Neural cell (in vitro differentiated cells): ENCODE results near the gene CDC5L. TPM values are rescaled to one million over a fixed set of nuclear protein-coding genes. Genes with fewer than 3 reads are reported as not detected.

Experiments
- H2AFZ ChIP-seq: fragments of 200-600, 300-800 bp; sonication (generic), shearing (Covaris generic); 2 replicates; pipeline ENCODE4 v1.6.0; 2014; ENCODE audit warnings: low read depth, mild to moderate bottlenecking, antibody characterized with exemption, low read length, moderate library complexity
- H3F3A ChIP-seq: fragments of 200-600 bp; shearing (Covaris generic); 2 replicates; pipeline ENCODE4 v1.6.1; 2016; ENCODE audit warnings: mild to moderate bottlenecking, moderate library complexity, mixed read lengths, antibody characterized with exemption, low read length; ENCODE audit not compliant: insufficient read depth, poor library complexity, severe bottlenecking
- H3K27ac ChIP-seq: fragments of 200-600, 300-800 bp; sonication (generic), shearing (Covaris generic); 2 replicates; pipeline ENCODE4 v1.5.1; 2014; ENCODE audit warnings: mild to moderate bottlenecking, low read length, moderate library complexity
- H3K27me3 ChIP-seq: fragments of 300-800, 200-600 bp; sonication (generic), shearing (Covaris generic); 2 replicates; pipeline ENCODE4 v1.6.0; 2014; ENCODE audit warnings: mild to moderate bottlenecking, low read depth, low read length, moderate library complexity; ENCODE audit not compliant: insufficient read depth
- H3K36me3 ChIP-seq: fragments of 300-800, 200-600 bp; sonication (generic), shearing (Covaris generic); 2 replicates; pipeline ENCODE4 v1.5.1; 2014; ENCODE audit warnings: mild to moderate bottlenecking, antibody characterized with exemption, low read length, moderate library complexity; ENCODE audit not compliant: insufficient read depth
- H3K4me2 ChIP-seq: fragments of 300-800, 200-600 bp; sonication (generic), shearing (Covaris generic); 2 replicates; pipeline ENCODE4 v1.6.0; 2014; ENCODE audit warnings: mild to moderate bottlenecking, low read length
- H3K4me3 ChIP-seq: fragments of 300-800, 200-600 bp; sonication (generic), shearing (Covaris generic); 2 replicates; pipeline ENCODE4 v1.5.1; 2014; ENCODE audit warnings: mild to moderate bottlenecking, low read length, moderate library complexity
- H3K79me2 ChIP-seq: fragments of 200-600 bp; shearing (Covaris generic); replicated peaks from 2 replicates; pipeline ENCODE4 v1.6.0; 2014; ENCODE audit warnings: mild to moderate bottlenecking, low read length, moderate library complexity; ENCODE audit not compliant: insufficient read depth
- H3K9ac ChIP-seq: fragments of 300-800, 200-600 bp; sonication (generic), shearing (Covaris generic); 2 replicates; pipeline ENCODE4 v1.6.1; 2016; ENCODE audit warnings: mild to moderate bottlenecking, low read length, mixed read lengths
- H3K9me2 ChIP-seq: fragments of 200-600 bp; shearing (Covaris generic); 2 replicates; pipeline ENCODE4 v1.6.1; 2016; ENCODE audit warnings: mild to moderate bottlenecking, low read length, mixed read lengths; ENCODE audit not compliant: insufficient read depth
- H3K9me3 ChIP-seq: fragments of 200-600, 300-800 bp; sonication (generic), shearing (Covaris generic); 2 replicates; pipeline ENCODE4 v1.6.1; 2016; ENCODE audit warnings: mild to moderate bottlenecking, mixed run types, low read length, moderate library complexity, mixed read lengths
- H4K20me1 ChIP-seq: fragments of 200-600 bp; shearing (Covaris generic); 2 replicates; pipeline ENCODE4 v1.6.1; 2016; ENCODE audit warnings: mild to moderate bottlenecking, mixed run types; ENCODE audit not compliant: insufficient read depth
- CTCF ChIP-seq: fragments of 450-650 bp; IDR thresholded peaks from 2 replicates; pipeline ENCODE4 v1.5.1; 2014; ENCODE audit warnings: antibody characterized with exemption, mild to moderate bottlenecking, moderate library complexity; ENCODE audit not compliant: poor library complexity, severe bottlenecking
- EP300 ChIP-seq: fragments of 450-650 bp; conservative IDR thresholded peaks from 2 replicates; pipeline ENCODE4 v1.6.1; 2014; ENCODE audit warnings: antibody characterized with exemption, mild to moderate bottlenecking, moderate library complexity; ENCODE audit not compliant: poor library complexity, severe bottlenecking
- EZH2 ChIP-seq: fragments of 200-600, 300-800 bp; shearing (Covaris generic), sonication (generic); IDR thresholded peaks from 2 replicates; pipeline ENCODE4 v1.6.1; 2014; ENCODE audit warnings: antibody characterized with exemption, low read length, borderline replicate concordance, mild to moderate bottlenecking; ENCODE audit not compliant: insufficient read depth, poor library complexity, severe bottlenecking
- MXI1 ChIP-seq: fragments of 450-650 bp; conservative IDR thresholded peaks from 2 replicates; pipeline ENCODE4 v1.6.1; 2014; ENCODE audit warnings: antibody characterized with exemption, mild to moderate bottlenecking; ENCODE audit not compliant: poor library complexity, severe bottlenecking
- POLR2AphosphoS5 ChIP-seq: IDR thresholded peaks from 2 replicates; pipeline ENCODE4 v1.6.1; 2012
- RAD21 ChIP-seq: fragments of 450-650 bp; conservative IDR thresholded peaks from 2 replicates; pipeline ENCODE4 v1.6.1; 2014; ENCODE audit warnings: antibody characterized with exemption, mild to moderate bottlenecking, moderate library complexity
- REST ChIP-seq: IDR thresholded peaks from 2 replicates; pipeline ENCODE4 v1.6.1; 2012; ENCODE audit warnings: borderline replicate concordance
- SMC3 ChIP-seq: fragments of 450-650 bp; conservative IDR thresholded peaks from 2 replicates; pipeline ENCODE4 v1.6.1; 2014; ENCODE audit warnings: antibody characterized with exemption, mild to moderate bottlenecking, moderate library complexity; ENCODE audit not compliant: poor library complexity
- TAF1 ChIP-seq: IDR thresholded peaks from 2 replicates; pipeline ENCODE4 v1.6.1; 2012; ENCODE audit warnings: low read depth
- polyA minus RNA-seq: library from RNA; depleted of rRNA, polyadenylated mRNA; stranded (reverse); fragments of >200 nt; gene quantifications from 2 replicates; pipeline ENCODE4 v1.2.3, GENCODE V29; 2014
- polyA plus RNA-seq: library from polyadenylated mRNA; depleted of rRNA; stranded (reverse); fragments of >200 nt; gene quantifications from 2 replicates; pipeline ENCODE4 v1.2.3, GENCODE V29; 2014

The CDC5L gene
- 27.3 and 28.9 TPM in 2 replicates for polyA plus RNA-seq
- 62.3 and 64.6 TPM in 2 replicates for polyA minus RNA-seq

GRCh38 chr6:44387346-44388134 is at the start of gene CDC5L:
CDC5L (plus strand) TSS chr6:44387706; CDS start chr6:44387824, 118 bp downstream.
- peaks cover 26% of the 10 kb centered on the region for H3K79me2 ChIP-seq
- no peaks in the 10 kb centered on the region for H3K27me3 ChIP-seq

More at GRCh38 chr6:44387346-44388134, at the start of gene CDC5L:
- Histone ChIP-seq H3K9me2 (peaks cover 3% of the 10 kb centered on the region), H3K4me2 (peak within 1 kb of the TSS; percentile 96), H3K4me3 (peak within 1 kb of the TSS; percentile 84), H3K9ac (peak within 1 kb of the TSS; percentile 76), H3K9me3 (no peaks in the 10 kb centered on the region), H2AFZ (peak within 1 kb of the TSS; percentile 81), H3F3A (no peaks in the 10 kb centered on the region), H3K36me3 (no peaks in the 10 kb centered on the region), H3K27ac (peak within 1 kb of the TSS; percentile 95), H4K20me1 (no peaks in the 10 kb centered on the region)
- TF ChIP-seq REST (peak; percentile 78), RAD21 (peak; percentile 17), TAF1 (peak; percentile 73), POLR2AphosphoS5 (peak; percentile 95), EP300 (peak; percentile 51), EZH2 (no peak), SMC3 (no peak), CTCF (peak; percentile 14), MXI1 (peak; percentile 70)
